Mucosa of stomach (tissue), 1 donor: ENCODE results near the gene STRN3.
"Not testable (repeated sequence)": the region's sequence is repeated elsewhere in the genome, so short reads cannot be mapped to it uniquely, and the experiment has no call there.

ENCODE experiments used
- H3K27me3 ChIP-seq: one replicate; pipeline ENCODE4 v1.7.0; 2013; ENCODE audit warnings: mild to moderate bottlenecking, low read length; ENCODE audit not compliant: control insufficient read depth, insufficient read depth
- H3K36me3 ChIP-seq: one replicate; pipeline ENCODE4 v1.7.0; 2013; ENCODE audit warnings: low read length; ENCODE audit not compliant: control insufficient read depth, insufficient read depth
- H3K4me1 ChIP-seq: one replicate; pipeline ENCODE4 v1.7.0; 2013; ENCODE audit warnings: mild to moderate bottlenecking, low read length; ENCODE audit not compliant: control insufficient read depth, insufficient read depth
- H3K4me3 ChIP-seq: one replicate; pipeline ENCODE4 v1.7.0; 2013; ENCODE audit warnings: low read length
- H3K9ac ChIP-seq: one replicate; pipeline ENCODE4 v1.7.0; 2013; ENCODE audit warnings: mild to moderate bottlenecking, low read length, moderate library complexity
- H3K9me3 ChIP-seq: one replicate; pipeline ENCODE4 v1.7.0; 2013; ENCODE audit warnings: mild to moderate bottlenecking, low read length, moderate library complexity; ENCODE audit not compliant: control insufficient read depth
- donor health status: Pancreatic carcinoma.

Gene STRN3, protein sequence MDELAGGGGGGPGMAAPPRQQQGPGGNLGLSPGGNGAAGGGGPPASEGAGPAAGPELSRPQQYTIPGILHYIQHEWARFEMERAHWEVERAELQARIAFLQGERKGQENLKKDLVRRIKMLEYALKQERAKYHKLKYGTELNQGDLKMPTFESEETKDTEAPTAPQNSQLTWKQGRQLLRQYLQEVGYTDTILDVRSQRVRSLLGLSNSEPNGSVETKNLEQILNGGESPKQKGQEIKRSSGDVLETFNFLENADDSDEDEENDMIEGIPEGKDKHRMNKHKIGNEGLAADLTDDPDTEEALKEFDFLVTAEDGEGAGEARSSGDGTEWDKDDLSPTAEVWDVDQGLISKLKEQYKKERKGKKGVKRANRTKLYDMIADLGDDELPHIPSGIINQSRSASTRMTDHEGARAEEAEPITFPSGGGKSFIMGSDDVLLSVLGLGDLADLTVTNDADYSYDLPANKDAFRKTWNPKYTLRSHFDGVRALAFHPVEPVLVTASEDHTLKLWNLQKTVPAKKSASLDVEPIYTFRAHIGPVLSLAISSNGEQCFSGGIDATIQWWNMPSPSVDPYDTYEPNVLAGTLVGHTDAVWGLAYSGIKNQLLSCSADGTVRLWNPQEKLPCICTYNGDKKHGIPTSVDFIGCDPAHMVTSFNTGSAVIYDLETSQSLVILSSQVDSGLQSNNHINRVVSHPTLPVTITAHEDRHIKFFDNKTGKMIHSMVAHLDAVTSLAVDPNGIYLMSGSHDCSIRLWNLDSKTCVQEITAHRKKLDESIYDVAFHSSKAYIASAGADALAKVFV

DNA sequence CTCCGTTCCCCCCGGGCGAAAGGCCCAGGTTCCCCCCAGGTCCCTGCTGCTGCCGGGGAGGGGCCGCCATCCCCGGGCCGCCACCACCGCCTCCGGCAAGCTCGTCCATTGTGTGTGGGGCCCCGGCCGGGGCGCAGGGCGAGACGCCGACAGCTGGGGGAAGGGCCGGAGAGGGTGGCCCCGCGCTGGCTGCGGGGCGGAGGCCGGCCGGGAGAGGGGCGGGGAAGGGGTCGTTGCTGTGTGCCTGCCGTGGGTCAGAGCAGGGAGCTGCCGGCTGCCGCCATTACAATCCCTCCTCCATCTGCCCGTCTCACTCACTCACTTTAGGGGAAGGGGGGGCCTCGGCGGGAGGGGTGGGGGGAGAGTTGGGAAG, at the start of gene STRN3:
Gene STRN3, minus strand, starts transcription at position 303 of the 373 bp plus-strand sequence. Its CDS starts 194 bp downstream, at position 109.
- peak within 1 kb of the TSS; percentile 88 for H3K4me3 ChIP-seq
- H3K4me1 ChIP-seq: peaks cover 7% of the 10 kb centered on the region
- no peaks in the 10 kb centered on the region for H3K27me3 ChIP-seq
- no peaks in the 10 kb centered on the region for H3K9me3 ChIP-seq
- H3K9ac ChIP-seq: peak within 1 kb of the TSS; percentile 99
- H3K36me3 ChIP-seq: no peaks in the 10 kb centered on the region

DNA sequence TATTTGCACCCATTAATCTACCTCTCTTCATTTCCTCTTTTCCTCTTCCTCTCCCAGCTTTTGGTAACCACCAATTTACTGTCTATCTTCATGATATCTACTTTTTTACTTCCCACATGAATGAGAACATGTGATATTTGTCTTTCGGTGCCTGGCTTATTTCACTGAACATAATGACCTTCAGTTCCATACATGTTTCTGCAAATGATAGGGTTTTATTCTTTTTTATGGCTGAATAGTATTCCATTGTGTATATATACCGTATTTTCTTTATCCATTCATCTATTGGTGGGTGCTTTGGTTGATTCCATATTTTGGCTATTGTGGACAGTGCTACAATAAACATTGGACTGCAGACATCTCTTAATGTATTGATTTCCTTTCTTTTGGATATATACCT, 49.0 kb upstream of the STRN3 start:
- Histone ChIP-seq H3K9me3 (no peaks in the 10 kb centered on the region), H3K4me1 (peaks cover 4% of the 10 kb centered on the region), H3K36me3 (no peaks in the 10 kb centered on the region), H3K4me3 (no peak overlapping the region), H3K27me3 (no peaks in the 10 kb centered on the region), H3K9ac (no peak overlapping the region)

GRCh38 chr14:31071151-31071550, 45.0 kb upstream of the STRN3 start:
- no peaks in the 10 kb centered on the region for H3K4me1 ChIP-seq
- H3K27me3 ChIP-seq: no peaks in the 10 kb centered on the region
- no peaks in the 10 kb centered on the region for H3K9me3 ChIP-seq
- no peak overlapping the region for H3K4me3 ChIP-seq
- H3K9ac ChIP-seq: no peak overlapping the region
- no peaks in the 10 kb centered on the region for H3K36me3 ChIP-seq

DNA sequence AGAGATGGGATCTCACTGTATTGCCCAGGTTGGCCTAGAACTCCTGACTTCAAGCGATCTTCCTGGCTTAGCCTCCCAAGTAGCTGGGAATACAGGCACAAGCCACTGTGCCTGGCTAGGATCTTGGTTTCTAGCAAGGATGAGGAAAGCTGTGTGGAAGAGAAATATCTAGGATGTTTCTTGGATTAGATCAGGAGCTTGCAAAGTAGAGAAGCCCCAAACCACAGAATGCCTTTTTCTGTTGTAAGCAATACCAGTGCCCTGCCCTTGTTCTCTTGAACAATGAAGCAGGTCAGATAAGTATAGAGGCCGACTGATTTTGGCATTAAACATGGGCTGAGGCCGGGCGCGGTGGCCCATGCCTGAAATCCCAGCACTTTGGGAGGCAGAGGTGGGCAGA, 44.3 kb upstream of the STRN3 start:
- Histone ChIP-seq H3K4me3 (no peak overlapping the region), H3K9ac (no peak overlapping the region), H3K4me1 (no peaks in the 10 kb centered on the region), H3K9me3 (no peaks in the 10 kb centered on the region), H3K27me3 (no peaks in the 10 kb centered on the region), H3K36me3 (no peaks in the 10 kb centered on the region)

- Histone ChIP-seq H3K36me3 (no peaks in the 10 kb centered on the region), H3K4me1 (no peaks in the 10 kb centered on the region), H3K9ac (no peak overlapping the region), H3K9me3 (no peaks in the 10 kb centered on the region), H3K4me3 (no peak overlapping the region), H3K27me3 (no peaks in the 10 kb centered on the region)
Observed at GRCh38 chr14:31069343-31069742, 43.2 kb upstream of the STRN3 start.

DNA sequence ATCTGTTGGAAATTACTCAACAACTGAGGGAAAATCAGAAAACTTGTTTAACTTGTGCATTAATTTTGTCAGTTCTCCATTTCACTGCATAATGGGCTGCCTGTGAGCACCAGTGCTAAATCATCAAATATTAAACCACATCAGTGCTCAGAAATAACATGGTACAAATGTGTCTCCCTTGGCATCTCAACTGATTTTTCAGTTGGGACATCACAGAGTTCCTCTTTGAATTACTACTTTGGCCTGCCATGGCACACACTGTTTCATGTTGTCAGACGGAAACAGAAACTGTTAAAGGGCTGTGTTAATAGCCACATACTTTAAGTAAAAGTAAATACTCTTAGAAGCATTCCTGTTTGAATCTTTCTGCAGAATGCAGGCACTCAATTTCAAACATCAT, 42.1 kb upstream of the STRN3 start:
- no peak overlapping the region for H3K4me3 ChIP-seq
- H3K4me1 ChIP-seq: no peaks in the 10 kb centered on the region
- H3K9ac ChIP-seq: no peak overlapping the region
- no peaks in the 10 kb centered on the region for H3K9me3 ChIP-seq
- H3K36me3 ChIP-seq: no peaks in the 10 kb centered on the region
- no peaks in the 10 kb centered on the region for H3K27me3 ChIP-seq

DNA sequence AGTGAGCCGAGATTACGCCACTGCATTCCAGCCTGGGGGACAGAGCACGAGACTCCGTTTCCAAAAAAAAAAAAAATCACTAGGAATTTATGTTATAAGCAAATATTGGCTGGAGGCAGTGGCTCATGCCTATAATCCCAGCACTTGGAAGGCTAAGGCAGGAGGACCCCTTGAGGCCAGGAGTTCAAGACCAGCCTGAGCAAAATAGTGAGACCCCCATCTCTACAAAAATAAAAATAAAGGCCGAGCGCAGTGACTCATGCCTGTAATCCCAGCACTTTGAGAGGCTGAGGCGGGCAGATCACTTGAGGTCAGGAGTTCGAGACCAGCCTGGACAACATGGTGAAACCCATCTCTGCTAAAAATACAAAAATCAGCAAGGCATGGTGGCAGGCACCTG, 36.7 kb upstream of the STRN3 start:
- peaks cover 17% of the 10 kb centered on the region for H3K4me1 ChIP-seq
- not testable (repeated sequence) for H3K36me3 ChIP-seq, H3K27me3 ChIP-seq, H3K4me3 ChIP-seq, H3K9me3 ChIP-seq, H3K9ac ChIP-seq

- H3K4me3 ChIP-seq: no peak overlapping the region
- no peaks in the 10 kb centered on the region for H3K9me3 ChIP-seq
- no peak overlapping the region for H3K9ac ChIP-seq
- H3K27me3 ChIP-seq: no peaks in the 10 kb centered on the region
- H3K4me1 ChIP-seq: peaks cover 17% of the 10 kb centered on the region
- H3K36me3 ChIP-seq: no peaks in the 10 kb centered on the region
Observed at GRCh38 chr14:31060253-31060875, 34.2 kb upstream of the STRN3 start.

GRCh38 chr14:31059152-31059924, 33.2 kb upstream of the STRN3 start:
- Histone ChIP-seq H3K27me3 (no peaks in the 10 kb centered on the region), H3K36me3 (no peaks in the 10 kb centered on the region), H3K4me3 (no peak overlapping the region), H3K4me1 (peaks cover 17% of the 10 kb centered on the region), H3K9ac (no peak overlapping the region), H3K9me3 (no peaks in the 10 kb centered on the region)

DNA sequence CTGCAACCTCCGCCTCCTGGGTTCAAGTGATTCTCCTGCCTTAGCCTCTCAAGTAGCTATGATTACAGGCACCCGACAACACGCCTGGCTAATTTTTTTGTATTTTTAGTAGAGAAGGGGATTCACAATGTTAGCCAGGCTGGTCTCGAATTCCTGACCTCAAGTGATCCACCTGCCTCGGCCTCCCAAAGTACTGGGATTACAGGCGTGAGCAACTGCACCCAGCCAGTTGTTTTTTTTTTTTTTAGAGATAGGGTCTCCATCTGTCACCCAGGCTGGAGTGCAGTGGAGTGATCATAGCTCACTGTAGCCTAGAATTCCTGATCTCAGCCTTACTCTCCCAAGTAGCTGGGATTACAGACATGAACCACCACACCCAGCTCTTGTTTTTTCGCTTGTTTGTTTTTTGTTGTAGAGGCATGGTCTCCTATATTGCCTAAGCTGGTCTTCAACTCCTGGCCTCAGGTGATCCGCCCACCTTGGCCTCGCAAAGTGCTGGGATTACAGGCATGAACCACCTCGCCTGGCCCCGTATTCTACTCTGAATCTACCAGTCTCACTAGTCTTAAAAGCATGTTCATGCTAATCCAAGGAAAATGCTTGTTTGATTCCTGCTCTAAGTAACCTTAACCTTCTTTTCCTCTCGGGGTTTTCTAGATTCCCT, 31.7 kb upstream of the STRN3 start:
- H3K9me3 ChIP-seq: no peaks in the 10 kb centered on the region
- no peaks in the 10 kb centered on the region for H3K27me3 ChIP-seq
- H3K36me3 ChIP-seq: no peaks in the 10 kb centered on the region
- H3K4me1 ChIP-seq: peaks cover 23% of the 10 kb centered on the region
- no peak overlapping the region for H3K4me3 ChIP-seq
- H3K9ac ChIP-seq: no peak overlapping the region

DNA sequence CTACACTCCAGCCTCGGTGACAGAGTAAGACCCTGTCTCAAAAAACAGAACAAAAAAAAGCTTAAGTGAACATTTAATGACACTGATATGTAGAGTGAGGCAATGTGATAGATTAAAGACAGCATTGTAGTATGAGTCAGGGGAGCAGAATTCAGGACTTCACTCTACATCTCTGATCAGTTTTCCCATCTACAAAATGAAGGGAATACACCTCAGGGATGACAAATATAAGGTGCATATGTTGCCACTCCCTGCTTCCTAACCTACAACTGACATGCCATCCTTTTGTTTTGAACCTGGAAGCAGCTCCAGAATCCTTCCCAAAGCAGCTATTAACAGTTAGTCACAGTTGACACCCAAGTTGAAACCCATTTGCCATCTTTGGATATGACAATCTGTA, 30.9 kb upstream of the STRN3 start:
- peaks cover 25% of the 10 kb centered on the region for H3K4me1 ChIP-seq
- no peaks in the 10 kb centered on the region for H3K9me3 ChIP-seq
- no peaks in the 10 kb centered on the region for H3K36me3 ChIP-seq
- no peaks in the 10 kb centered on the region for H3K27me3 ChIP-seq
- no peak overlapping the region for H3K9ac ChIP-seq
- H3K4me3 ChIP-seq: no peak overlapping the region
